Sciatic nerve (tissue), 2 donors: ENCODE data around the gene WT1. TPM values are rescaled to one million over a fixed set of nuclear protein-coding genes. Genes with fewer than 3 reads are reported as not detected.

Source experiments
- ATAC-seq: fragments of 200-7000 bp; cut with Tn5 transposase; one replicate; pipeline ENCODE4 v1.9.1; 2020; ENCODE audit warnings: mild to moderate bottlenecking, moderate library complexity
- DNase-seq: peaks from one replicate; pipeline ENCODE4 v3.0.0-alpha.2; 2020; ENCODE audit warnings: low spot score
- intact Hi-C: fragments of 100-400 bp; cut with DNase I; formaldehyde crosslinking; loops from one replicate; pipeline ENCODE4 v1.14.2; 2022
- total RNA-seq: library from RNA; stranded (reverse); fragmentation: NEBNext Ultra II Directional; extraction: Animal tissue kit (Norgen Biotek cat#: 25700); gene quantifications from one replicate; pipeline ENCODE4 v1.2.1, GENCODE V29; 2021
- donor health status: DM: no; HTN: no; CAD: no.
- donor health status: DM: no; HTN: no; CAD: no.

Gene WT1
- total RNA-seq, 1 donor from 2014 or later: 0.98 TPM

GRCh38 chr11:32348502-32348901, 86.8 kb downstream of the WT1 start:
- ATAC-seq (no peak), DNase-seq (no peak)
- intact Hi-C loops: no loop called here

- intact Hi-C loops: no loop called here
- DNase-seq: no peak
Observed at GRCh38 chr11:32344946-32345345, 90.4 kb downstream of the WT1 start.

DNA sequence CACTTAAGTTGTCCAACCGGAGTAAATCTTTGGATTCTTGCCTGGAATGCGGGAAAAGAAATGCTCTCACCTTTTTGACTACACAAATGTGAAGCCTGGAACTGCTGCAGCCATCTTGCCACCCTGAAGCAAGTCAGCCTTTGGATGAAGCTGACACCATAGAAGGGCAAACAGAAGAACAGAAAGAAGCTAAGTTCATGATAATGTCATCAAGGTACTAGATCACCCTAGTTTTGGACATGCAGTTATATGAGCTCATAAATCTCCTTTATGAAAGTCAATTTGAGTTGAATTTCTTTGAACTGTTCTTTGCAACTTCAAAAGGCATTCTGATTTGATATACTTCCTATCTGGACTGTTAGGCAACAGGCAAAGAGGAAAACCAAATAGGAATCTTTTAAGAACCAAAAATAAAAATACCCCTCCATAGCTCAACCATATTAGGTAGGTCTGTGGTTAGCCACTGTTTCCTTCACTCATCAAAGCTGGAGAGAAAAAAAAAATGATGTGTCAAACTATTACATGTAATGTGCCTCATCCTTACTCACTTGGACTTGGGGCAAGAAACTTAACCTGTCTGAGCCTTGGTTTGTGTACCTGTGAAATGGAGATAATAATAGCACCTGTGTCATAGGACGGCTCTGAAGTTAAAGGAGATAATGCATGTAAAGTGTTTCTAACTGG, 91.9 kb downstream of the WT1 start:
- ATAC-seq: no peak
- intact Hi-C loops: no loop called here
- DNase-seq: no peak

More at GRCh38 chr11:32344946-32345345, 90.4 kb downstream of the WT1 start:
- ATAC-seq: no peak

- intact Hi-C loops: no loop called here
- no peak for ATAC-seq
- no peak for DNase-seq
Observed at GRCh38 chr11:32341620-32342613, 93.4 kb downstream of the WT1 start.

GRCh38 chr11:32340181-32340580, 95.2 kb downstream of the WT1 start:
- intact Hi-C loops: no loop called here
- ATAC-seq (no peak), DNase-seq (no peak)

Other genes with a start within 250 kb of the WT1 start
- 153 TPM for gene EIF3M, start 148.3 kb upstream of the WT1 start, total RNA-seq